Body of pancreas (tissue), 4 donors: ENCODE measurements around the gene FARS2.

ENCODE experiments used
- POLR2A ChIP-seq, 3 donors: fragments of 450-650 bp; IDR thresholded peaks; one replicate each; pipeline ENCODE4 v1.6.1; 2016; ENCODE audit warnings: antibody characterized with exemption in 3 of 3, mild to moderate bottlenecking in 2 of 3
- TF ChIP-seq, protein P1 (sequence below), 7 experiments: fragments of 450-650 bp in 4 of 7; fragments of 200-600 bp in 3 of 7; sonication (generic) in 3 of 7; IDR thresholded peaks; one replicate each; pipeline ENCODE4 v1.5.1; 2016 to 2019; ENCODE audit warnings: antibody characterized with exemption in 7 of 7

DNA sequence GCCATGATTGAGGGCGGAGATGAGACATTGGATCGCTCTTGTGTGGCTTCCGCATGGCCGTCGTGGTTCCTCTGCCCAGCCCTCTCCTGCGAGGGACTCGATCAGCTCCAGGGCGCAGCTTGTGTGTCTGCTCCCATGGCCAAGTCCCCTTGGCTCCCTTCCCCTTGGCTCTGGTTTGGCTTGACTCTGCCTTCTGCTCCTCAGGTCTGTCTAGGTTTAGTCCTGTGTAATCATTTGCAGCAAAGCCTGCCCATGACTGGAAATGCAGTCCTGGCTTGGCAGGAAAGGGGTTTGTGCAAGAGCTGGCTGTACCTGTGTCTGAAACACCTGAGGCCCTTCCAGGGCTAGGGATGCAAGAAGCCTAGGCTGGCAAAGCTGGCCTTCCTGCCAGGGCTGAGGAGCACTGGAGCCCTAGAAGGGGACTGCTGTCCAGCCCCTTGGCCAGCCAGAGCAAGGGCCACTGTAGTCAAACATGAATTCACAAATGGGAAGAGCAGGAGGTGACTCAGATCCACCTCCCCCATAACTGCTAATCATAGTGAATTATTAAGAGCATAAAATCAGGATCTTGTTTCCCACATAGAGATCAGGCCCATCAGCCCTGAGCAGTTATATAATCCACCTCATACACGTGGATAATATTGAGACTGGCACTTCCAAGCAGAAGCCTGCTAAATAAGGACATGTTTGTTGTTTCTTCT is 196.8 kb downstream of the FARS2 start:
- TF ChIP-seq, protein P1, sequence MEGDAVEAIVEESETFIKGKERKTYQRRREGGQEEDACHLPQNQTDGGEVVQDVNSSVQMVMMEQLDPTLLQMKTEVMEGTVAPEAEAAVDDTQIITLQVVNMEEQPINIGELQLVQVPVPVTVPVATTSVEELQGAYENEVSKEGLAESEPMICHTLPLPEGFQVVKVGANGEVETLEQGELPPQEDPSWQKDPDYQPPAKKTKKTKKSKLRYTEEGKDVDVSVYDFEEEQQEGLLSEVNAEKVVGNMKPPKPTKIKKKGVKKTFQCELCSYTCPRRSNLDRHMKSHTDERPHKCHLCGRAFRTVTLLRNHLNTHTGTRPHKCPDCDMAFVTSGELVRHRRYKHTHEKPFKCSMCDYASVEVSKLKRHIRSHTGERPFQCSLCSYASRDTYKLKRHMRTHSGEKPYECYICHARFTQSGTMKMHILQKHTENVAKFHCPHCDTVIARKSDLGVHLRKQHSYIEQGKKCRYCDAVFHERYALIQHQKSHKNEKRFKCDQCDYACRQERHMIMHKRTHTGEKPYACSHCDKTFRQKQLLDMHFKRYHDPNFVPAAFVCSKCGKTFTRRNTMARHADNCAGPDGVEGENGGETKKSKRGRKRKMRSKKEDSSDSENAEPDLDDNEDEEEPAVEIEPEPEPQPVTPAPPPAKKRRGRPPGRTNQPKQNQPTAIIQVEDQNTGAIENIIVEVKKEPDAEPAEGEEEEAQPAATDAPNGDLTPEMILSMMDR (IDR thresholded peaks at IDR 0.05): no peak
- peak; percentile 38 to 66 (median 66) for TF ChIP-seq POLR2A (IDR thresholded peaks at IDR 0.05)
